ENCODE results near the gene ACTL7B.
"Not testable (repeated sequence)": the region's sequence is repeated elsewhere in the genome, so short reads cannot be mapped to it uniquely, and the experiment has no call there.

The ACTL7B gene

DNA sequence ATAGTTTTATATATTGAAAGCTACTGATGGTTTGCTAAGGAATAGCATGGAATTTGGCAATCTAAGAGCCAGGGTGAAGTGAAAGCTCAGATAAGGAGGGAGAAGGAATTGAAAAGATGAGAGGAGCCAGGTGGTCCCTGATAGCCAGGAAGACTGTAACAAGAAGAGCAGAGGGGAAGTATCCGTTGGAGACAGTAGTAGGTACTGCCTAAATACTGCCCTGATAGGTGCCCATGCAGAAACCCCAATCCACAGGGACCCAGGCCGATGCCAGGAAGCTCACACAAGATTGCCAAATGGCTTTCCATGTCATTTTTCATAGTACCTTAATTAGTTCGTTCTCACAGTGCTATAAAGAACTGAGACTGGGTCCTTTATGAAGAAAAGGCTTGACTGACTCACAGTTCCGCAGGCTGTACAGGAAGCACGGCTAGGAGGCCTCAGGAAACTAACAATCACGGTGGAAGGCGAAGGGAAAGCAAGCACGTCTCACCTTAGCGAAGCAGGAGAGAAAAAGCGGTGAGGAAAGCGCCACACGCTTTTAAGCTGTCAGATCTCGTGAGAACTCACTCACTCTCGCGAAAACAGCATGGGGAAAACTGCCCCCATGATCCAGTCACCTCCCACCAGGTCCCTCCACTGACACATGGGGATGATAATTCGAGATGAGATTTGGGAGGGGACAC lies 13.0 kb downstream of the ACTL7B start:
- FAIRE-seq: no peak

GRCh38 chr9:108839561-108839960 lies 16.2 kb downstream of the ACTL7B start:
- FAIRE-seq: not testable (repeated sequence)

DNA sequence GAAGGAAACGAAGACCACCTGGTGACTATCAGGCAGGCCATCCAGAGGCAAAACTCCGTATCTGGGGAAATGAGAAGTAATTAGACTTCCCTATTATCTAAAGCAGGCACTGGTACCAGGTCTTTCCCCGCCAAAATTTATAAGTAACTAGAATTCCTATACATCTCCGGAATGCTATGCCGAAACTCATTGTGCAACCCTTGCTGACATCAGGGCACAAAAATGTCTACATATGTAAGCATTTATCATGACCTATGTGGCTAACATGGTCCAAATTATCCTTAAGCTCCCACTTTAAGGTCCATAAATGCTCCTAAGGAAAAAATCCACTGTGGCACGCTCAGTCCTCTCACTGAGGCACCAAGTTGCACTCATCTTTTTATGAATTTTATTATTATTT lies 17.8 kb downstream of the ACTL7B start:
- FAIRE-seq: no peak

GRCh38 chr9:108837530-108837929 lies 18.3 kb downstream of the ACTL7B start:
- no peak for FAIRE-seq

DNA sequence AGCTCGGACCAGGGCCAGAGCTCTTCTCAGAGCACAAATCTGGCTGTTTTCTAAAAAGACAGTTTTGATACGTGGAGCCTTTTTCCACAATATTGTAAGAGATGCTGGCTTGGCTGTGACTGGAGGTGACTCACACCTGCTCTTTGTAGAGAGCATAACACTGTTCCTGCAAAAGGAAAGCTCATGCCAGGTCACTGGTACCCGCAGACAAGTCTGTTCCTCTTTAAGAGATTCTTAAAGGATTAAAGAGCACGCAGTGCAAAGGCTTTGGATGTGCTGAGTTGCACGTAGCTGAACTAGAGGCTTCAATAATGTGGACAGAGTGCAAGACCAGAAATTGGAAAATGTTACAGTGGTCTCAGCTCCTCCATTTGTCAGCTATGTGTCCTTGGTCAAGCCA lies 19.0 kb downstream of the ACTL7B start:
- FAIRE-seq: no peak

- no peak for FAIRE-seq
These were observed 19.5 kb downstream of the ACTL7B start for GRCh38 chr9:108836319-108836718.

DNA sequence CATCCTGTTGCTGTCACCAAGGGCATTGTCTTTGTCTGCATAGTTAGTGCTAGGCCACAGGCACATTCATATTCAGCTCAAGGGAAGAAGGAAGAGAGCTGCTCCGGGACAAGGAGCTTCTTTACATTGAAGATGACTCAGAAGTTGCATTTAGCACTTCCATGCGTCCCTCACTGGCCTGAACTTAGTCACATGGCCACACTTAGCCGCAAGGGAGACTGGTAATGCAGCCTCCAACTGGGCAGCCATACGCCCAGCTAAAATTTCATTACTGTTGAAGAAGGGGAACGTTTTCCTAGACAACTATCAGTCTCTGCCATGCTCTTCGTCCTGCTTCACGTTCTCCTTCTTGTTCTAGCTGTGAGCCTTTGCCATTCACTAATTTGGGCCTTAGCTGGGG lies 20.0 kb downstream of the ACTL7B start:
- no peak for FAIRE-seq

- FAIRE-seq: no peak
These were observed 20.7 kb downstream of the ACTL7B start for GRCh38 chr9:108834959-108835665.

- FAIRE-seq: no peak
These were observed 23.6 kb downstream of the ACTL7B start for GRCh38 chr9:108832179-108832500.

DNA sequence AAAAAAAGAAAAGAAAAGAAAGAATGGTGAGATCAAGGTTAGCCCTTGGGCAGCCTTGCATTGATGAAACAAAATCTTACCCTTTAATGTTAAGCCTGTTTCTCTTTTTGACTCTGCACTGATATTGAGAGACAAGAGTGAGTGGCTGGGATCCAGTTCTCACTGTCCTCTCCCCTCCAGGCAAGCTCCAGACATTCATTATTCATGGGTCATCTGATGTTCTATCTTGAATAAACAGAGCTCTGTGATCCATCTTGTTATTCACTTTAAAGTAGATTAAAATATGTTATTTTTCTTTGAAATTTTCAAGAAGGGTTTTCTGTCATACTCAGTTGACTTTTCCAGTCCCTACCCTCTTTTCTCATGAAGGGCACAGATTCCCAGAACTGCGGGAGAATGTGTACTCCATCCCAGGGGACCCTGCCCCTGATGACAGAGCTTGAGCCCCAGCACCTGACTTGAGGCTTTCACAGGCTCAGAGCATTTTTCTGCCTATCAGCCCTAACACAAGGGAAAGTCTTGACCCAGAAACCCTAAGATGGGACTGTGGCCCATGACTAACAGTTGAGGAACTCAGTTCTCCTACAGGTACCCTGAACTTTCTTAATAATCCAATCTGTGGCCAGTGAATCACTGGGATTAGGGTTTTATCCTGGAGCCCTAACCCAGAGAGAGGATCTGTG lies 24.1 kb downstream of the ACTL7B start:
- no peak for FAIRE-seq

GRCh38 chr9:108830272-108830671 lies 25.5 kb downstream of the ACTL7B start:
- no peak for FAIRE-seq

DNA sequence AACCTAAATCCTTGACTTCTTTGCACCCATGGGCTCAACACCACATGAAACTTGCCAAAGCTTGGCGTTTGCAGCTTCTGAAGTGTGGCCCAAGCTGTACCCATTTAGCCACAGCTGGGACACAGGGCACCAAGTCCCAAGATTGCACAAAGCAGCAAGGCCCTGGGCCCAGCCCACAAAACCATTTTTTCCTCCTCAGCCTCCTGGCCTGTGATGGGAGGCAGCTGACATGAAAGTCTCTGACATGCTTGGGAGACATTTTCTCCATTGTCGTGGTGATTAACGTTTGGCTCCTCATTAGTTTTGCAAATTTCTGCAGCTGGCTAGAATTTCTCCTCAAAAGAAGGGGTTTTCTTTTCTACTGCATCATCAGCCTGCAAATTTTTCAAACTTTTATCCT lies 32.0 kb downstream of the ACTL7B start:
- no peak for FAIRE-seq

DNA sequence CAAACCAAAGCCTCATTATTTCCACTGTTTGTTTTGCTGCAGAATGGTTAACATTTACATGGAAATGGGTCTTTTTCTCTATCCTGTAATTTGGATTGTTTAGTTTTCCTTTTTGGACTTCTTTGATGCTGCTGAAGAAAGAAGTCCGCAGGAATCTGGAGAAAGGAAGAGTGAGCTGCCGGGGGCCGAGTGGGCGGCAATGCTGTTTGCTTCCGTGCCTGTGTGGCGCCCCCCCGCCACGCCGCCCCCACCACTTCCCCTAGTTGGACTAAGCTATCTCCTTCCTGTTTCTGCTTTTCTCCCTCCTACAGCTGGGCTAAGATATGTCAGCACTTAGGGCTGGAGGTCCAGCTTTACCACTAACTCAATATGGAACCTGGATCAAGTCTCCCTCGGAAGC lies 39.7 kb downstream of the ACTL7B start:
- FAIRE-seq: no peak

DNA sequence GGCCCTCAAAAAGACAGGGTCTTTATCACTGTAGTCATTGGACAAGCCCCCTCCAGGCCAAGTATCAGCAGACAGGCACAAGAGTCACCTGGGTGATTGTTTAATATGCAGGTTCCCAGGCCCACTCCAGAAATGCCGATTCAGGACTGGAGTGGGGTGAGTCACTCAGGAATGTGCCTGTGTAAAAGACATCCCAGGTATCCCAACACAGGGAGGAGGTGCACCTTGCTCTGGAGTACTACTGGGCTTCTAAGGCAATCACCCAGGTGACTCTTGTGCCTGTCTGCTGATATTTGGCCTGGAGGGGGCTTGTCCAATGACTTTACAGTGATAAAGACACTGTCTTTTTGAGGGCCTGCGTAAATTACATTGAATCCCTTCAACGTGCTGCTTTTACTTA lies 40.6 kb downstream of the ACTL7B start:
- no peak for FAIRE-seq

DNA sequence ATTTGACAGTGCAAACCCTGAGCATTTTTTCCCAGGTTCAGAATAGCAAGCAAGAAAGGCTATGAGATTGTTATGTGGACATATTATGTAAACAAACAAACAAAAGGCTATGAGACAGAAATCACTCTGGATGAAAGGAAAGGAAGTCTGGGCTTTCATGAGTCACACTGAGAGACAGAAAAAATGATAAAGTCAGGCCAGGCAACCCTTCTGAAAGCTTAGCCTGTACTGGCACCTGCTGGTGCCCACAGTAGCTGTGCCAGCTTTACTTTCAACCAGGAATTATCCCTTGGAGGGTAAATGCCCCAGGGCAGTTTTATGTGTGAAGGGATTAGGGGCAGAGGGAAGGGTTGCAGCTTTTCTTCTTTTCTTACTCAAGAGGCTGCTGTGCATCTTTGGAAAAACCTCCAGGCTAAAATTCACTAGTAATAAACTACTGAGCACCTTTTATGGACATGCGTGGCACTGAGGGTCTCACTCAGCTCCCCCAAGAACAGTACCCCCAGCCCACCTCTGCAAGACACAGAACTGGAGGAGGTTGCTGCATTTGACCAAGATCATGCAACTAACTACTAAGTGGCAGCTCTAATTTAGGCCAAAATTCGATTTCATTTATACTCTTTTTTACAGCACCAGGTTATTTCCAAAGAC lies 41.7 kb downstream of the ACTL7B start:
- FAIRE-seq: no peak

DNA sequence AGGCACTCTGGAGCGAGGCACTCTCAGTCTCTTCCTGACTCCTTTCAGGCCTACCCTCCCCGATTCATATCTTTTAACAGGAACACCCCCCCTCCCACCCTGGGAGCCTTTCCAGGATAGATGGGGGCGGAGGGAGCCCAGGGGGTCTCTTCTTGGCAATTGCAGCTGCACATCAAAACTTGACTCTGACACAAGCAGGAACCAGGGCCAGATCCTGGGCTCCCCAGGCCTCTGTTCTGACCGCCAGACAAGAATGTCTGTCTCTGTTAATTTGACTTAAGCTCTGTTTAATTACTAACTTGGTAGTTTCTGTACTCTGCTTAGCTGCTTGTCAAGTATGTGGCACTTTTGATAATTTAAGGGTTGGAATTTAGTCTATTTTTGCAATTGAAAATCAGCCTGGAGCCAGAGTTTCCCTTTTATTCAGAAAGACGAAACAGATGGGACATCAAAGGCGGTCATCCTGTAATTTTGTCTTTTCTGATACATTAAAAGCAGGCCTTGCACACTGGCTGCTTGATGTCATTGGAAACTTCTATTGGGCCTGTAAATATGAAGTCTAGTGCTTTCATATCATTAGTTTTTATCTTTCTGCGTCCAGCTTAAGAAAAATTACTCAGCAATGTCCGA lies 43.3 kb downstream of the ACTL7B start:
- no peak for FAIRE-seq

DNA sequence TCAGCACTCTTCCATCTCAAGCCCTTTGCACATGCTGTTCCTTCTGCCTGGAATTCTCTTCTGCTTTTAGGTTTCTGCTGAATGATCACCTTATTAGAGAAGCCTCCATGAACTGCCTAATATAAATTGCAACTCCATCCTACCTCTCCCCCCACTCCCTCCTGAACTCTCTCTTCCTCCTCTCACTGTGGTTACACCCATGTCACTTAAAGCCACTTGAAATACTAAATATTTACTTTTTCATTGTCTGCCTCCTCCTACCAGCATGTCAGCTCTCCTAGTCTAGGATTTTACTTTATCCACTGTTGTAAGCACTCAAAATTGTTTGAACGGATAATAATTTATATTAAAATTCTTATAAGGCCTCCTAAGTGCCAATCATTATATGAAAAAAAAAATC lies 43.8 kb downstream of the ACTL7B start:
- no peak for FAIRE-seq

GRCh38 chr9:108809269-108809668 lies 46.5 kb downstream of the ACTL7B start:
- FAIRE-seq: no peak
